GM12878 (cell line): Measurements from ENCODE around the gene KRT32. TPM values are rescaled to one million over a fixed set of nuclear protein-coding genes. Genes with fewer than 3 reads are reported as not detected.
A peak's percentile ranks its signal among the peaks of the same experiment; 100 is the strongest.

Source experiments
- ATAC-seq: fragments of 200-7000 bp; cut with Tn5 transposase; 3 replicates; pipeline ENCODE4 v1.9.1; 2020; ENCODE audit warnings: mild to moderate bottlenecking, moderate library complexity
- BruUV-seq: library from RNA; stranded (reverse); fragments of 400-500 nt; replicated peaks from 2 replicates; lab custom pipeline; 2021; lab: Mats Ljungman, UMichigan
- CTCF ChIA-PET: fragments of 300-600 bp; sonication (Branson Sonifier 250); formaldehyde crosslinking; extraction: SDS; loops from one replicate; lab custom pipeline; 2021; ENCODE audit warnings: inconsistent platforms; lab: Yijun Ruan, JAX
- POLR2A ChIA-PET: fragments of 350-600 bp; formaldehyde crosslinking; extraction: SDS; loops from one replicate; lab custom pipeline; 2021; ENCODE audit warnings: inconsistent platforms; lab: Charles Lee
- RAD21 ChIA-PET: fragments of 300-600 bp; sonication (Branson Sonifier 250); formaldehyde crosslinking; loops from one replicate; lab custom pipeline; 2023; ENCODE audit warnings: antibody characterized with exemption; ENCODE audit not compliant: unreplicated experiment; lab: Charles Lee
- SMC1A ChIA-PET: fragments of 300-600 bp; sonication (Branson Sonifier 250); formaldehyde crosslinking; loops from one replicate; lab custom pipeline; 2023; ENCODE audit not compliant: unreplicated experiment, uncharacterized antibody; lab: Charles Lee
- DNase-seq: peaks from one replicate; pipeline ENCODE4 v3.0.0-alpha.2; 2011; ENCODE audit warnings: low read depth, low spot score
- FAIRE-seq: peaks from 3 replicates; lab custom pipeline; 2011; peaks lifted over from hg19 to GRCh38; lab: Jason Lieb, UNC
- H2AFZ ChIP-seq: 2 replicates; pipeline ENCODE4 v1.6.0; 2011; ENCODE audit warnings: low read depth, low read length, control low read depth; ENCODE audit not compliant: control insufficient read depth
- H3K27ac ChIP-seq: 2 replicates; pipeline ENCODE4 v1.5.1; 2011; ENCODE audit warnings: control low read depth; ENCODE audit not compliant: control insufficient read depth, insufficient read depth
- H3K27me3 ChIP-seq, 2 experiments: replicated peaks in 1 of 2; 2 replicates each; pipeline versions ENCODE4 v1.6.0 to v1.6.1; 2011; ENCODE audit warnings: low read length in 1 of 2; ENCODE audit not compliant: control insufficient read depth in 2 of 2, insufficient read depth in 2 of 2
- H3K36me3 ChIP-seq, 2 experiments: 2 replicates each; pipeline ENCODE4 v1.5.1; 2011; ENCODE audit warnings: low read length in 1 of 2; ENCODE audit not compliant: control insufficient read depth in 2 of 2, insufficient read depth in 2 of 2
- H3K4me1 ChIP-seq: 2 replicates; pipeline ENCODE4 v1.6.1; 2011; ENCODE audit warnings: mild to moderate bottlenecking, low read length, moderate library complexity, mixed read lengths; ENCODE audit not compliant: control insufficient read depth, insufficient read depth
- H3K4me2 ChIP-seq: 2 replicates; pipeline ENCODE4 v1.6.0; 2011; ENCODE audit warnings: control low read depth; ENCODE audit not compliant: control insufficient read depth, insufficient read depth
- H3K4me3 ChIP-seq: fragments of 200-600 bp; sonication (generic); 2 replicates; pipeline ENCODE4 v1.5.1; 2016
- H3K79me2 ChIP-seq: 2 replicates; pipeline ENCODE4 v1.6.0; 2011; ENCODE audit warnings: low read length; ENCODE audit not compliant: control insufficient read depth, insufficient read depth
- H3K9ac ChIP-seq: 2 replicates; pipeline ENCODE4 v1.8.0; 2011; ENCODE audit warnings: low read length, control low read depth, mixed read lengths; ENCODE audit not compliant: control insufficient read depth, insufficient read depth
- H3K9me3 ChIP-seq: replicated peaks from 3 replicates; pipeline ENCODE4 v1.5.1; 2011; ENCODE audit warnings: mild to moderate bottlenecking, low read length; ENCODE audit not compliant: control insufficient read depth, insufficient read depth
- H4K20me1 ChIP-seq: 2 replicates; pipeline ENCODE4 v1.6.0; 2011; ENCODE audit not compliant: control insufficient read depth, insufficient read depth
- BHLHE40 ChIP-seq, 2 experiments: fragments of 450-650 bp in 1 of 2; IDR thresholded peaks; 2 replicates each; pipeline ENCODE4 v1.6.1; 2011 to 2017; ENCODE audit warnings: low read depth in 2 of 2, borderline replicate concordance in 1 of 2, improper control_type of control experiment in 1 of 2, low read length in 1 of 2, mild to moderate bottlenecking in 1 of 2
- CTCF ChIP-seq, 3 experiments: IDR thresholded peaks in 2 of 3; conservative IDR thresholded peaks in 1 of 3; 2 replicates each; pipeline ENCODE4 v1.5.1; 2011; ENCODE audit warnings: low read depth in 3 of 3, low read length in 3 of 3, mild to moderate bottlenecking in 3 of 3, control low read depth in 2 of 3, moderate library complexity in 2 of 3, inconsistent platforms in 1 of 3, mixed read lengths in 1 of 3; ENCODE audit not compliant: control insufficient read depth in 2 of 3, insufficient read depth in 1 of 3; ENCODE audit errors: extremely low read depth in 1 of 3
- KDM1A ChIP-seq: fragments of 200-600 bp; sonication (generic); IDR thresholded peaks from 2 replicates; pipeline ENCODE4 v1.6.1; 2016; ENCODE audit warnings: borderline replicate concordance
- KLF5 ChIP-seq: fragments of 450-650 bp; IDR thresholded peaks from 2 replicates; pipeline ENCODE4 v1.6.1; 2014; ENCODE audit warnings: mild to moderate bottlenecking; ENCODE audit not compliant: partially characterized antibody
- WGBS: methylation state at CpG from one replicate; pipeline ENCODE4 v1.1.6; 2016; ENCODE audit warnings: low lambda C conversion rate; ENCODE audit not compliant: insufficient replicate concordance, insufficient coverage; ENCODE audit errors: missing lambda C conversion rate; 5-methylcytosine and 5-hydroxymethylcytosine counted together
- in situ Hi-C: fragments of 300-500 bp; cut with MboI; formaldehyde crosslinking; loops from 9 replicates; pipeline ENCODE4 v1.14.3; 2018; ENCODE audit warnings: mixed read lengths
- intact Hi-C: fragments of 100-400 bp; cut with micrococcal nuclease; formaldehyde crosslinking; loops from one replicate; pipeline ENCODE4 v1.14.2; 2022; ENCODE audit not compliant: unreplicated experiment
- polyA plus RNA-seq, 11 experiments: library from polyadenylated mRNA; depleted of rRNA in 4 of 11; unstranded in 6 of 11; stranded (reverse) in 5 of 11; fragments of >200 nt; fragmentation: Nextera tagmentation in 4 of 11; fragmentation: Illumina TruSeq in 1 of 11; extraction: Ambion mirVana in 4 of 11; extraction: Trizol in 1 of 11; gene quantifications; 1 replicate in 1 of 11; 2 replicates in 10 of 11; pipeline versions ENCODE4 v1.2.1 to v1.2.3, GENCODE V29; 2011 to 2016; ENCODE audit warnings: inconsistent platforms in 2 of 11, missing spikeins in 2 of 11, low read depth in 1 of 11
- total RNA-seq, 4 experiments: library from RNA; depleted of rRNA in 3 of 4; stranded (reverse); fragments of >200 nt in 3 of 4; fragmentation: Illumina TruSeq in 1 of 4; extraction: Trizol in 1 of 4; gene quantifications; 2 replicates each; pipeline versions ENCODE4 v1.2.1 to v1.2.3, GENCODE V29; 2013 to 2021

The KRT32 gene
- total and polyA plus RNA-seq, 10 of the 15 experiments (the other 5 are each of a cell fraction or from before 2014, with no cell fraction given), result not detected

DNA sequence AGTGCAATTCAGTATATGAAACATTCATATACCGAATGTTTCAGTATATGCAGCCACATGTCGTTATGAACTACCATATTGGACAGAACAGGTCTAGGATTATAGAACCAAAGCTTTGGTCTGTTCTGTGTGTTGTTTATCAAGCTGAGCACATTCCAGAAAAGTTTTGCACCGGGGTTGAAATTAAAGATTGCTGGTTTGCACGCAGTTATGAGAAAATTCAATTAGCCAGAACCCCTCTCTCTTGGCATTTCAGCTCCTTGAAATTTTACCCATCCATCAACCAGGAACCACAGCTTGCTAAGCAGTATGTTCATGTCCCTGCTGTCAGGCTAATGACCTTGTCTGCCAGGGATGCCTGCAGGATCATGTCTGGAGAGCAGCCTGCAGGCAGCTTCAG is 9.5 kb downstream of the KRT32 start (continued):
- TF ChIP-seq KLF5 (no peak), KDM1A (no peak)

- in situ Hi-C loops (no loop called here), intact Hi-C loops (no loop called here)
- no peaks in the 10 kb centered on the region for H3K9me3 ChIP-seq
- H4K20me1 ChIP-seq, result no peaks in the 10 kb centered on the region; the same call in 1 of the 2 replicates
- no peaks in the 10 kb centered on the region for H3K36me3 ChIP-seq
- no peaks in the 10 kb centered on the region; a peak in 1 of 4 replicates for H3K27me3 ChIP-seq
- no peaks in the 10 kb centered on the region for H3K79me2 ChIP-seq
- no peak for ATAC-seq
- RAD21 ChIA-PET, result no interaction called here
- POLR2A ChIA-PET, result no interaction called here
- no peak for TF ChIP-seq BHLHE40 (IDR thresholded peaks at IDR 0.05; ENCODE audit: borderline replicate concordance in 1 of 2, low read depth in 2 of 2, low read length in 1 of 2)
- TF ChIP-seq CTCF (IDR thresholded peaks at IDR 0.05 in 2 of 3, conservative IDR thresholded peaks at IDR 0.05 in 1 of 3; ENCODE audit: control insufficient read depth in 2 of 3, extremely low read depth in 1 of 3, insufficient read depth in 1 of 3, low read depth in 3 of 3, low read length in 3 of 3), result 0 out of 6 replicates have a peak, but pooled peaks of 1 of the 3 experiments have one; percentile 1
- H2AFZ ChIP-seq, result no peak overlapping the region
- WGBS, result 39% methylated on average over 3 of the region's 3 CpGs
- no peak overlapping the region for H3K4me2 ChIP-seq
- DNase-seq, result no peak
- SMC1A ChIA-PET, result no interaction called here
- no TSS peak for BruUV-seq
- no peak for FAIRE-seq
- H3K4me1 ChIP-seq, result no peaks in the 10 kb centered on the region
- no peak overlapping the region for H3K9ac ChIP-seq
- no peak overlapping the region for H3K27ac ChIP-seq
- no peak overlapping the region for H3K4me3 ChIP-seq
- CTCF ChIA-PET, result no interaction called here
These were observed 11.0 kb downstream of the KRT32 start for GRCh38 chr17:41456204-41456603.
